AG10803 (cell line): ENCODE results near the gene PLCH1.

Source experiments
- DNase-seq: peaks from one replicate; pipeline ENCODE4 v3.0.0; 2010; ENCODE audit warnings: low read depth
- H3K4me3 ChIP-seq: 2 replicates; pipeline ENCODE4 v1.5.1; 2011; ENCODE audit warnings: mild to moderate bottlenecking, low read length, control low read depth
- CTCF ChIP-seq: conservative IDR thresholded peaks from 2 replicates; pipeline ENCODE4 v1.5.1; 2011; ENCODE audit warnings: mild to moderate bottlenecking, low read length, control low read depth, inconsistent platforms

The PLCH1 gene

GRCh38 chr3:155744010-155744625, 753 bp downstream of the PLCH1 start:
- TF ChIP-seq CTCF: no peak
- H3K4me3 ChIP-seq: peak overlapping the region; percentile 73
- no peak for DNase-seq

- DNase-seq: no peak
- no peak for TF ChIP-seq CTCF
Measured at GRCh38 chr3:155743606-155744005, 1.3 kb downstream of the PLCH1 start.

GRCh38 chr3:155742349-155742965, 2.4 kb downstream of the PLCH1 start:
- no peak for DNase-seq
- no peak overlapping the region for H3K4me3 ChIP-seq
- TF ChIP-seq CTCF: no peak

More at GRCh38 chr3:155743606-155744005, 1.3 kb downstream of the PLCH1 start:
- peak overlapping the region; percentile 73 for H3K4me3 ChIP-seq

GRCh38 chr3:155741603-155742002, 3.3 kb downstream of the PLCH1 start:
- no peak overlapping the region for H3K4me3 ChIP-seq
- no peak for TF ChIP-seq CTCF
- DNase-seq: no peak

GRCh38 chr3:155741101-155741500, 3.8 kb downstream of the PLCH1 start:
- no peak for TF ChIP-seq CTCF
- no peak overlapping the region for H3K4me3 ChIP-seq
- DNase-seq: no peak

- no peak overlapping the region for H3K4me3 ChIP-seq
- DNase-seq: peak; percentile 21
- no peak for TF ChIP-seq CTCF
Measured at GRCh38 chr3:155739154-155739553, 5.7 kb downstream of the PLCH1 start.

GRCh38 chr3:155738580-155739076, 6.2 kb downstream of the PLCH1 start:
- DNase-seq: no peak
- no peak for TF ChIP-seq CTCF
- no peak overlapping the region for H3K4me3 ChIP-seq
